Right lobe of liver (tissue), 4 donors: ENCODE data around the gene IQSEC1.

Experiments
- CTCF ChIP-seq, 4 donors: fragments of 200-600 bp in 3 of 4; fragments of 450-650 bp in 1 of 4; IDR thresholded peaks; one replicate each; pipeline versions ENCODE4 v1.5.1 to v1.8.0; 2016 to 2022; ENCODE audit warnings: antibody characterized with exemption in 4 of 4, mild to moderate bottlenecking in 2 of 4
- POLR2A ChIP-seq: fragments of 450-650 bp; IDR thresholded peaks from one replicate; pipeline ENCODE4 v1.6.1; 2017; ENCODE audit warnings: antibody characterized with exemption, mild to moderate bottlenecking
- donor health status: DM: no; HTN: no; CAD: no.
- donor health status: DM: no; HTN: no; CAD: no.
- donor health status: DM: no; HTN: yes; CAD: no.

DNA sequence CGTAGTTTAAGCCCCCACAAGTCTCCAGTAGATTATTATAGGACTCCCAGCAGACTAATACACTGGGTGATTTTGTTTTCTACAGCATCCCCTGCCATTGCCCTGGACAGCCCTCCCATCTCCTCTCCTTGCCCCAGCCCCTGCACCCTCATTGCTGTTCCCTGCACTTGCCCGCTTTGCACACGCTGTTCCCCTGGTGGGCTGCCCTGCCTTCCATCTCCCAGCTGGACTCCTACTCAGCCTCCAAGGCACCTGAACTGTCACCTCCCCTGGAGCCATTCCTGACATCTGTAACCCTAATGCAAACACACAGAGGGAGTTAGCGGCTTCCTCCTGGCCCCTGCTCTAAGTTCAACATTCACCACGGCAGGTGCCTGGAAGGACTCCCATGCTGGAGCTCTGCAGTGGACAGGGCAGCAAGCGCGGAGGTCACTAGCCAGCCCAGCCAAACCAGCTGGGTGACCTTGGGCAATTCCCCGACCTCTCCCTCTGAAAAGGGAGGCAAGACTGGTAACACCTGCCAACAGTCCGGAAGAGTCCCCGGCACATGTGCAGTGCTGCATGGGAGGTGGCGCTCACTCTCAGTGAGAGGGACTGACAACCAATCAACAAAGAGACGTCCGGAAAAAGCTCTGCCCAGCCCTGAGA lies 38.8 kb upstream of the IQSEC1 start:
- TF ChIP-seq CTCF (IDR thresholded peaks at IDR 0.05) = no peak
- no peak for TF ChIP-seq POLR2A
